HFFc6 (cell line): ENCODE measurements around the gene PEX10. TPM values are rescaled to one million over a fixed set of nuclear protein-coding genes. Genes with fewer than 3 reads are reported as not detected.

ENCODE experiments used
- DNase-seq: peaks from one replicate; pipeline ENCODE4 v3.0.0-alpha.2; 2018
- H3K27ac Mint-ChIP-seq: 2 replicates; pipeline ENCODE4 v1.8.0; 2020; ENCODE audit warnings: mild to moderate bottlenecking, mixed read lengths
- H3K27me3 Mint-ChIP-seq: 2 replicates; pipeline ENCODE4 v1.8.0; 2021; ENCODE audit warnings: mild to moderate bottlenecking, moderate library complexity, mixed read lengths; ENCODE audit not compliant: insufficient read depth
- H3K36me3 Mint-ChIP-seq: 2 replicates; pipeline ENCODE4 v1.8.0; 2021; ENCODE audit warnings: low read depth, mixed read lengths
- H3K4me1 Mint-ChIP-seq: 2 replicates; pipeline ENCODE4 v1.8.0; 2020; ENCODE audit warnings: low read depth, mixed read lengths
- H3K4me3 Mint-ChIP-seq: 2 replicates; pipeline ENCODE4 v1.8.0; 2020; ENCODE audit warnings: mild to moderate bottlenecking, moderate library complexity, mixed read lengths
- H3K9me3 Mint-ChIP-seq: 2 replicates; pipeline ENCODE4 v1.8.0; 2020; ENCODE audit warnings: mild to moderate bottlenecking, mixed read lengths
- CTCF ChIP-seq: fragments of 200-600 bp; sonication (generic); IDR thresholded peaks from 2 replicates; pipeline ENCODE4 v1.5.0; 2021; ENCODE audit warnings: antibody characterized with exemption, mild to moderate bottlenecking
- total RNA-seq, 6 experiments: library from RNA; stranded (reverse); fragmentation: NEBNext Ultra II Directional; extraction: Animal tissue kit (Norgen Biotek cat#: 25700); gene quantifications; 2 replicates in 1 of 6; 3 replicates in 5 of 6; pipeline ENCODE4 v1.2.3, GENCODE V29; 2021

The PEX10 gene
- total RNA-seq, 6 experiments from 2014 or later, result 25.4 to 29.8 (median 26.4) TPM

- no peaks in the 10 kb centered on the region for H3K9me3 Mint-ChIP-seq
- H3K27ac Mint-ChIP-seq, result no peak overlapping the region
- H3K27me3 Mint-ChIP-seq, result peaks cover 30% of the 10 kb centered on the region
- TF ChIP-seq CTCF, result peak; percentile 80
- no peaks in the 10 kb centered on the region for H3K4me1 Mint-ChIP-seq
- DNase-seq, result no peak
- no peaks in the 10 kb centered on the region for H3K36me3 Mint-ChIP-seq
- H3K4me3 Mint-ChIP-seq, result no peak overlapping the region
Observed at GRCh38 chr1:2429780-2430591, 17.6 kb upstream of the PEX10 start.

- H3K27ac Mint-ChIP-seq, result no peak overlapping the region
- DNase-seq, result no peak
- no peaks in the 10 kb centered on the region for H3K36me3 Mint-ChIP-seq
- no peak overlapping the region for H3K4me3 Mint-ChIP-seq
- H3K27me3 Mint-ChIP-seq, result peaks cover 23% of the 10 kb centered on the region
- TF ChIP-seq CTCF, result no peak
- H3K9me3 Mint-ChIP-seq, result peaks cover 2% of the 10 kb centered on the region; the same call in 1 of the 2 replicates
- H3K4me1 Mint-ChIP-seq, result no peaks in the 10 kb centered on the region
Observed at GRCh38 chr1:2428490-2428889, 16.1 kb upstream of the PEX10 start.

- H3K27ac Mint-ChIP-seq, result no peak overlapping the region
- H3K4me1 Mint-ChIP-seq, result no peaks in the 10 kb centered on the region
- TF ChIP-seq CTCF, result no peak
Observed at GRCh38 chr1:2427976-2428375, 15.6 kb upstream of the PEX10 start.

GRCh38 chr1:2427051-2427450 lies 14.7 kb upstream of the PEX10 start:
- H3K9me3 Mint-ChIP-seq, result peaks cover 10% of the 10 kb centered on the region; the same call in 1 of the 2 replicates
- H3K27me3 Mint-ChIP-seq, result peaks cover 19% of the 10 kb centered on the region
- no peaks in the 10 kb centered on the region for H3K36me3 Mint-ChIP-seq
- H3K27ac Mint-ChIP-seq, result no peak overlapping the region
- TF ChIP-seq CTCF, result no peak
- no peak overlapping the region for H3K4me3 Mint-ChIP-seq
- no peaks in the 10 kb centered on the region for H3K4me1 Mint-ChIP-seq
- no peak for DNase-seq

More at GRCh38 chr1:2427976-2428375, 15.6 kb upstream of the PEX10 start:
- Mint-ChIP-seq H3K4me3 (no peak overlapping the region), H3K27me3 (peaks cover 22% of the 10 kb centered on the region), H3K9me3 (peaks cover 7% of the 10 kb centered on the region; the same call in 1 of the 2 replicates), H3K36me3 (no peaks in the 10 kb centered on the region)
- DNase-seq, result no peak

GRCh38 chr1:2426540-2426939 lies 14.2 kb upstream of the PEX10 start:
- Mint-ChIP-seq H3K36me3 (no peaks in the 10 kb centered on the region), H3K4me3 (no peak overlapping the region), H3K9me3 (peaks cover 10% of the 10 kb centered on the region; the same call in 1 of the 2 replicates), H3K4me1 (no peaks in the 10 kb centered on the region), H3K27me3 (peaks cover 17% of the 10 kb centered on the region), H3K27ac (no peak overlapping the region)
- DNase-seq, result no peak
- no peak for TF ChIP-seq CTCF
